Stimulated activated memory B cell treated with anti-CD40 and anti-IgM and Interleukin-4, amounts not matched to agents 10 μg/mL and 1 μg/mL and 100 μg/mL, for 72 hours (primary cell): Measurements from ENCODE around the gene ADAM8.

Source experiments
- ATAC-seq: fragments of 150-1000 bp; cut with Tn5 transposase; 2 replicates; pipeline ENCODE4 v1.10.0; 2021
- H3K27ac Mint-ChIP-seq: one replicate; pipeline ENCODE4 v1.8.0; 2022; ENCODE audit warnings: mild to moderate bottlenecking, mixed read lengths
- H3K27me3 Mint-ChIP-seq: one replicate; pipeline ENCODE4 v1.8.0; 2022; ENCODE audit warnings: mixed read lengths
- H3K36me3 Mint-ChIP-seq: one replicate; pipeline ENCODE4 v1.8.0; 2022; ENCODE audit warnings: mixed read lengths
- H3K4me1 Mint-ChIP-seq: one replicate; pipeline ENCODE4 v1.8.0; 2022; ENCODE audit warnings: mixed read lengths
- H3K4me3 Mint-ChIP-seq: one replicate; pipeline ENCODE4 v1.8.0; 2022; ENCODE audit warnings: mild to moderate bottlenecking, moderate library complexity, mixed read lengths
- H3K9me3 Mint-ChIP-seq: one replicate; pipeline ENCODE4 v1.8.0; 2022; ENCODE audit warnings: mixed read lengths

Gene ADAM8

DNA sequence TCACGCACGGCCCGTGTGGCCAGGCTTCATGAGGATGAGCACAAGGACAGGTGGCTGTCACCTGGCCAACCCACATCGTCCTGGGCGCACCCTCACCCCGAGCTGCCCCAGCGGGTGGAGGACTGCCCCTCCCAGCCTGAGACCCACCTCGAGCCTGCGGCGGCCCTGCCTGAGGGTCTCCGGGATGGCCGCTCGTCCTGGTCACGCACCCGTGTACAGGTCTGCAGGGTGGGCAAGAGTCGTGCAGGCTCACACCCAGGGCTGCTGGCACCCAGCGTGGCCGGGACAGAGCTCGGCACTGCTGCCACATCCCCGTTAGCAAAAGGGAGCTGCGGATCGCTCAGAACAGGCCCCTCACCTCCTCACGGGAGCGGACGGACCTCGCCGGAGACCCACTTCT lies 61.1 kb downstream of the ADAM8 start:
- Mint-ChIP-seq H3K27ac (no peak overlapping the region), H3K36me3 (no peaks in the 10 kb centered on the region)

GRCh38 chr10:133214468-133215410 lies 61.9 kb downstream of the ADAM8 start:
- Mint-ChIP-seq H3K4me3 (no peak overlapping the region), H3K4me1 (no peaks in the 10 kb centered on the region), H3K36me3 (no peaks in the 10 kb centered on the region), H3K27me3 (peaks cover 72% of the 10 kb centered on the region), H3K27ac (no peak overlapping the region), H3K9me3 (no peaks in the 10 kb centered on the region)
- ATAC-seq, result peak; percentile 10

More for the DNA sequence above, 61.1 kb downstream of the ADAM8 start:
- peaks cover 70% of the 10 kb centered on the region for H3K27me3 Mint-ChIP-seq
- H3K9me3 Mint-ChIP-seq, result no peaks in the 10 kb centered on the region
- no peak for ATAC-seq
- no peaks in the 10 kb centered on the region for H3K4me1 Mint-ChIP-seq
- no peak overlapping the region for H3K4me3 Mint-ChIP-seq

- no peaks in the 10 kb centered on the region for H3K9me3 Mint-ChIP-seq
- H3K4me1 Mint-ChIP-seq, result no peaks in the 10 kb centered on the region
- H3K27ac Mint-ChIP-seq, result no peak overlapping the region
- no peak overlapping the region for H3K4me3 Mint-ChIP-seq
- no peak for ATAC-seq
- H3K36me3 Mint-ChIP-seq, result no peaks in the 10 kb centered on the region
- H3K27me3 Mint-ChIP-seq, result peaks cover 63% of the 10 kb centered on the region
Measured at GRCh38 chr10:133213641-133214467, 62.8 kb downstream of the ADAM8 start.

DNA sequence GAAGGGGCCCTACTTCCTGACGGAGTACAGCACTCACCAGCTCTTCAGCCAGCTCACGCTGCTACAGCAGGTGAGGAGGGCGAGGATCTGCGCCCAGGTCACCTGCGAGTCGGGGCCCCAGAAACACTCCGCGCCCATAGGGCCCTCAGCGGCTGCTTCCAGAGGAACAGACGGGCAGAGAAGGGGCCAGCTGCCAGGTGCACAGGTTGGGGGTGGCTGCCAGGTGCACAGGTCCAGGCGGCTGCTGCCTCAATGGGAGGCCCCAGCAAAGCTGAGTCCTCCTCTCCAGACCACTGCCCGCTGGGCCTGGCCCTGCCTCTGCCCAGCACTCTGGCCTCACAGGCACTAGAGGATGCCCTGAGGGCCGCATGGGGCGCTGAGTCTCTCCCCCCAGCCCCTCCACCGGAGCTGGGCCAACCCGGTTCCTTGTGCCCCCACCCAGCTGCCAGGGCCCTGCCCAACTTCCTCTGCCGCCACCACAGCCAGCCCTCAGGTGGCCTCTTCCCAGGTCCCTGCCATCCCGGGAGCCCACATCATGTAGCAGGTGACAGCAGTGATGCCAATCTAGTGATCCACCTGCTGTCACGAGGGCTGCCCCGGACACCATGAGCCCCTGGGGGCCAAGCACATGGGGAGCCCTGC lies 63.7 kb downstream of the ADAM8 start:
- H3K27me3 Mint-ChIP-seq, result peaks cover 57% of the 10 kb centered on the region
- H3K36me3 Mint-ChIP-seq, result no peaks in the 10 kb centered on the region
- no peak for ATAC-seq

More for the DNA sequence above, 63.7 kb downstream of the ADAM8 start:
- H3K27ac Mint-ChIP-seq, result no peak overlapping the region
- H3K4me3 Mint-ChIP-seq, result no peak overlapping the region
- no peaks in the 10 kb centered on the region for H3K4me1 Mint-ChIP-seq
- H3K9me3 Mint-ChIP-seq, result no peaks in the 10 kb centered on the region
